Hypothalamus (tissue), 51 donors: ENCODE data around the gene TTLL3.
"Not testable (repeated sequence)": the region's sequence is repeated elsewhere in the genome, so short reads cannot be mapped to it uniquely, and the experiment has no call there.

ENCODE experiments used
- DNase-seq, 51 donors: peaks; one replicate each; lab custom pipeline; 2025; lab: John Stamatoyannopoulos, UW

TTLL3 gene

GRCh38 chr3:9834520-9835380 is 24.7 kb downstream of the TTLL3 start:
- no peak for DNase-seq

- no peak for DNase-seq
Measured at GRCh38 chr3:9837701-9838582, 27.9 kb downstream of the TTLL3 start.

- no peak for DNase-seq
Measured at GRCh38 chr3:9838856-9839255, 28.8 kb downstream of the TTLL3 start.

GRCh38 chr3:9841015-9841414 is 31.0 kb downstream of the TTLL3 start:
- DNase-seq = no peak

GRCh38 chr3:9843715-9844438 is 33.8 kb downstream of the TTLL3 start, which contains the start of gene RPUSD3:
TSS of gene RPUSD3 (minus strand) at chr3:9844008. CDS start at chr3:9843990, 18 bp downstream.
- DNase-seq = peak; percentile 67 to 99 (median 96)

- DNase-seq = no peak
Measured at GRCh38 chr3:9846231-9846630, 36.2 kb downstream of the TTLL3 start.

- DNase-seq = no peak
Measured at GRCh38 chr3:9846931-9847488, 36.9 kb downstream of the TTLL3 start.

GRCh38 chr3:9847870-9848269 is 37.8 kb downstream of the TTLL3 start:
- not testable (repeated sequence) for DNase-seq

GRCh38 chr3:9848860-9849259 is 38.8 kb downstream of the TTLL3 start:
- peak in 1 of 51 donors; percentile 25 for DNase-seq

GRCh38 chr3:9851383-9851782 is 41.3 kb downstream of the TTLL3 start:
- peak in 6 of 51 donors; percentile 6 to 34 (median 19) for DNase-seq

GRCh38 chr3:9851926-9852325 is 41.9 kb downstream of the TTLL3 start:
- not testable (repeated sequence) for DNase-seq

- no peak for DNase-seq
Measured at GRCh38 chr3:9852528-9852927, 42.5 kb downstream of the TTLL3 start.

- DNase-seq = not testable (repeated sequence)
Measured at GRCh38 chr3:9854291-9854940, 44.4 kb downstream of the TTLL3 start.

- no peak for DNase-seq
Measured at GRCh38 chr3:9855594-9855993, 45.5 kb downstream of the TTLL3 start.

GRCh38 chr3:9859530-9860025 is 49.5 kb downstream of the TTLL3 start:
- no peak for DNase-seq

GRCh38 chr3:9861201-9861600 is 51.1 kb downstream of the TTLL3 start:
- no peak for DNase-seq

GRCh38 chr3:9861626-9862130 is 51.6 kb downstream of the TTLL3 start:
- no peak for DNase-seq

- peak in 1 of 51 donors; percentile 8 for DNase-seq
Measured at GRCh38 chr3:9862391-9863057, 52.5 kb downstream of the TTLL3 start.
